Dendritic cell treated with granulocyte-macrophage colony-stimulating factor and Interleukin-4, amounts not matched to agents 40 ng/mL and 50 ng/mL, for 4 days (primary cell): ENCODE data around the gene MCF2L2.
"Not testable (repeated sequence)": the region's sequence is repeated elsewhere in the genome, so short reads cannot be mapped to it uniquely, and the experiment has no call there.

ENCODE experiments used
- H3K27ac Mint-ChIP-seq: one replicate; pipeline ENCODE4 v1.8.0; 2022; ENCODE audit warnings: mild to moderate bottlenecking, mixed read lengths
- H3K27me3 Mint-ChIP-seq: one replicate; pipeline ENCODE4 v1.8.0; 2022; ENCODE audit warnings: mild to moderate bottlenecking, mixed read lengths
- H3K36me3 Mint-ChIP-seq: one replicate; pipeline ENCODE4 v1.8.0; 2022; ENCODE audit warnings: low read depth, mixed read lengths
- H3K4me1 Mint-ChIP-seq: one replicate; pipeline ENCODE4 v1.8.0; 2022; ENCODE audit warnings: low read depth, mixed read lengths
- H3K4me3 Mint-ChIP-seq: one replicate; pipeline ENCODE4 v1.8.0; 2022; ENCODE audit warnings: mild to moderate bottlenecking, moderate library complexity, mixed read lengths
- H3K9me3 Mint-ChIP-seq: one replicate; pipeline ENCODE4 v1.8.0; 2022; ENCODE audit warnings: mixed read lengths
- intact Hi-C: fragments of 100-400 bp; cut with micrococcal nuclease; formaldehyde crosslinking; loops from one replicate; pipeline ENCODE4 v1.15.0; 2022

MCF2L2 gene

GRCh38 chr3:183454064-183454463 lies 25.6 kb upstream of the MCF2L2 start:
- no peak overlapping the region for H3K27ac Mint-ChIP-seq
- intact Hi-C loops, result no loop called here
- H3K4me1 Mint-ChIP-seq, result peaks cover 3% of the 10 kb centered on the region
- no peaks in the 10 kb centered on the region for H3K9me3 Mint-ChIP-seq
- peaks cover 44% of the 10 kb centered on the region for H3K36me3 Mint-ChIP-seq
- no peak overlapping the region for H3K4me3 Mint-ChIP-seq
- no peaks in the 10 kb centered on the region for H3K27me3 Mint-ChIP-seq

- intact Hi-C loops, result no loop called here
- Mint-ChIP-seq H3K4me1 (peaks cover 31% of the 10 kb centered on the region), H3K4me3 (no peak overlapping the region), H3K27me3 (no peaks in the 10 kb centered on the region), H3K9me3 (no peaks in the 10 kb centered on the region), H3K36me3 (peaks cover 46% of the 10 kb centered on the region), H3K27ac (no peak overlapping the region)
Measured at GRCh38 chr3:183449791-183450190, 21.4 kb upstream of the MCF2L2 start.

- H3K9me3 Mint-ChIP-seq, result no peaks in the 10 kb centered on the region
- H3K36me3 Mint-ChIP-seq, result peaks cover 44% of the 10 kb centered on the region
- intact Hi-C loops, result no loop called here
- H3K27ac Mint-ChIP-seq, result no peak overlapping the region
- H3K4me3 Mint-ChIP-seq, result no peak overlapping the region
- no peaks in the 10 kb centered on the region for H3K27me3 Mint-ChIP-seq
- H3K4me1 Mint-ChIP-seq, result peaks cover 31% of the 10 kb centered on the region
Measured at GRCh38 chr3:183449391-183449790, 21.0 kb upstream of the MCF2L2 start.

GRCh38 chr3:183448369-183449128 lies 20.1 kb upstream of the MCF2L2 start:
- Mint-ChIP-seq H3K27ac (peak overlapping the region; percentile 93), H3K4me1 (peaks cover 32% of the 10 kb centered on the region), H3K4me3 (peak overlapping the region; percentile 27), H3K9me3 (peaks cover 5% of the 10 kb centered on the region), H3K36me3 (peaks cover 39% of the 10 kb centered on the region), H3K27me3 (peaks cover under 1% of the 10 kb centered on the region)
- intact Hi-C loops, result no loop called here

GRCh38 chr3:183447206-183448001 lies 19.0 kb upstream of the MCF2L2 start:
- intact Hi-C loops, result no loop called here
- H3K4me3 Mint-ChIP-seq, result peak overlapping the region; percentile 88
- H3K4me1 Mint-ChIP-seq, result peaks cover 37% of the 10 kb centered on the region
- peaks cover 38% of the 10 kb centered on the region for H3K36me3 Mint-ChIP-seq
- H3K9me3 Mint-ChIP-seq, result peaks cover 13% of the 10 kb centered on the region
- H3K27ac Mint-ChIP-seq, result peak overlapping the region; percentile 93
- peaks cover 6% of the 10 kb centered on the region for H3K27me3 Mint-ChIP-seq

- intact Hi-C loops, result no loop called here
- Mint-ChIP-seq H3K9me3 (peaks cover 13% of the 10 kb centered on the region), H3K27me3 (peaks cover 6% of the 10 kb centered on the region), H3K4me1 (peaks cover 42% of the 10 kb centered on the region), H3K36me3 (peaks cover 32% of the 10 kb centered on the region), H3K4me3 (peak overlapping the region; percentile 88), H3K27ac (peak overlapping the region; percentile 93)
Measured at GRCh38 chr3:183446838-183447205, 18.4 kb upstream of the MCF2L2 start.

GRCh38 chr3:183444748-183445147 lies 16.3 kb upstream of the MCF2L2 start:
- peaks cover 63% of the 10 kb centered on the region for H3K4me1 Mint-ChIP-seq
- intact Hi-C loops, result no loop called here
- H3K4me3 Mint-ChIP-seq, result no peak overlapping the region
- peaks cover 6% of the 10 kb centered on the region for H3K27me3 Mint-ChIP-seq
- H3K9me3 Mint-ChIP-seq, result peaks cover 19% of the 10 kb centered on the region
- no peak overlapping the region for H3K27ac Mint-ChIP-seq
- H3K36me3 Mint-ChIP-seq, result peaks cover 21% of the 10 kb centered on the region

- intact Hi-C loops, result no loop called here
- Mint-ChIP-seq H3K4me1 (peaks cover 64% of the 10 kb centered on the region), H3K36me3 (peaks cover 21% of the 10 kb centered on the region), H3K9me3 (peaks cover 19% of the 10 kb centered on the region), H3K27ac (peak overlapping the region; percentile 64), H3K27me3 (peaks cover 6% of the 10 kb centered on the region), H3K4me3 (peak overlapping the region; percentile 18)
Measured at GRCh38 chr3:183443395-183444385, 15.3 kb upstream of the MCF2L2 start.

GRCh38 chr3:183442994-183443393 lies 14.6 kb upstream of the MCF2L2 start:
- intact Hi-C loops, result no loop called here
- peaks cover 19% of the 10 kb centered on the region for H3K36me3 Mint-ChIP-seq
- H3K27ac Mint-ChIP-seq, result peak overlapping the region; percentile 64
- H3K4me1 Mint-ChIP-seq, result peaks cover 57% of the 10 kb centered on the region
- H3K27me3 Mint-ChIP-seq, result peaks cover 6% of the 10 kb centered on the region
- no peak overlapping the region for H3K4me3 Mint-ChIP-seq
- peaks cover 19% of the 10 kb centered on the region for H3K9me3 Mint-ChIP-seq

- Mint-ChIP-seq H3K4me1 (peaks cover 49% of the 10 kb centered on the region), H3K27ac (peak overlapping the region; percentile 58), H3K9me3 (peaks cover 19% of the 10 kb centered on the region)
- H3K4me3 Mint-ChIP-seq, intact Hi-C loops, H3K36me3 Mint-ChIP-seq, H3K27me3 Mint-ChIP-seq: not testable (repeated sequence)
Measured at GRCh38 chr3:183440521-183440920, 12.1 kb upstream of the MCF2L2 start.

GRCh38 chr3:183439515-183439914 lies 11.1 kb upstream of the MCF2L2 start:
- Mint-ChIP-seq H3K27ac (peak overlapping the region; percentile 48), H3K4me3 (no peak overlapping the region), H3K36me3 (peaks cover 10% of the 10 kb centered on the region), H3K9me3 (peaks cover 19% of the 10 kb centered on the region), H3K27me3 (peaks cover 12% of the 10 kb centered on the region), H3K4me1 (peaks cover 50% of the 10 kb centered on the region)
- intact Hi-C loops, result no loop called here

GRCh38 chr3:183438735-183439134 lies 10.3 kb upstream of the MCF2L2 start:
- Mint-ChIP-seq H3K4me3 (no peak overlapping the region), H3K27ac (no peak overlapping the region), H3K9me3 (peaks cover 16% of the 10 kb centered on the region), H3K27me3 (peaks cover 18% of the 10 kb centered on the region), H3K36me3 (peaks cover 8% of the 10 kb centered on the region), H3K4me1 (peaks cover 50% of the 10 kb centered on the region)
- intact Hi-C loops, result no loop called here

GRCh38 chr3:183437666-183438564 lies 9.5 kb upstream of the MCF2L2 start:
- Mint-ChIP-seq H3K4me1 (peaks cover 44% of the 10 kb centered on the region), H3K4me3 (no peak overlapping the region), H3K9me3 (peaks cover 8% of the 10 kb centered on the region), H3K27me3 (peaks cover 18% of the 10 kb centered on the region), H3K27ac (no peak overlapping the region), H3K36me3 (no peaks in the 10 kb centered on the region)
- intact Hi-C loops, result no loop called here
